H54 (cell line): ENCODE results near the gene MARCHF5.
A peak's percentile ranks its signal among the peaks of the same experiment; 100 is the strongest.

Source experiments
- DNase-seq: peaks from one replicate; pipeline ENCODE4 v3.0.0; 2011; ENCODE audit warnings: low spot score, mixed read lengths; ENCODE audit not compliant: insufficient read length
- FAIRE-seq: peaks from 3 replicates; lab custom pipeline; 2011; peaks lifted over from hg19 to GRCh38; lab: Jason Lieb, UNC
- POLR2A ChIP-seq: IDR thresholded peaks from 2 replicates; pipeline ENCODE4 v1.6.1; 2011; ENCODE audit warnings: low read depth, mild to moderate bottlenecking, low read length

MARCHF5 gene

GRCh38 chr10:92290837-92291615 is at the start of gene MARCHF5, which contains the start of gene CPEB3:
Gene MARCHF5 (plus strand): TSS chr10:92291167. CDS start chr10:92291495, 328 bp downstream.
Gene CPEB3 (minus strand): TSS chr10:92291078. CDS start chr10:92240350, 50,728 bp downstream.
- peak; percentile 96 for DNase-seq
- peak; percentile 84 for FAIRE-seq
- peak; percentile 67 for TF ChIP-seq POLR2A

- DNase-seq = no peak
- FAIRE-seq = no peak
- TF ChIP-seq POLR2A = no peak
Observed at GRCh38 chr10:92241501-92241900, 49.5 kb upstream of the MARCHF5 start.

DNA sequence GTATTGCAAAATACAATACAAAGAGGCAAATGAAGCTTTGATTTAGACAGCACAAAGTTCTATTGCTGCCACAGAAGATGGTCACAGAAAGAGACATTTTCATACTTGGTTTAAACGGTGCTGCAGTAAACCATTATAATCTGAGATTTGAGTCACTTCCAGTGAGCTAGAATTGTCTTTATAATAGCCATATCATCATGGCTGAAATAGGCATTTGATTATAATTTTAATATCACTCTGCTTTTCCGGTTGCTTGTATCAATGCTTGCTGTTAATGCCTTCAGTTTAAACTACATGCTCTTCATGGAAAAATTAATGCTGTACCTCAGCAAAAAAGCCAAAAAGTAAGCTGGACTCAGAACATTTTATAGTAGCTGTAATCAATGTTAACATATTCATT is 48.6 kb upstream of the MARCHF5 start:
- TF ChIP-seq POLR2A = no peak
- no peak for DNase-seq
- FAIRE-seq = no peak

DNA sequence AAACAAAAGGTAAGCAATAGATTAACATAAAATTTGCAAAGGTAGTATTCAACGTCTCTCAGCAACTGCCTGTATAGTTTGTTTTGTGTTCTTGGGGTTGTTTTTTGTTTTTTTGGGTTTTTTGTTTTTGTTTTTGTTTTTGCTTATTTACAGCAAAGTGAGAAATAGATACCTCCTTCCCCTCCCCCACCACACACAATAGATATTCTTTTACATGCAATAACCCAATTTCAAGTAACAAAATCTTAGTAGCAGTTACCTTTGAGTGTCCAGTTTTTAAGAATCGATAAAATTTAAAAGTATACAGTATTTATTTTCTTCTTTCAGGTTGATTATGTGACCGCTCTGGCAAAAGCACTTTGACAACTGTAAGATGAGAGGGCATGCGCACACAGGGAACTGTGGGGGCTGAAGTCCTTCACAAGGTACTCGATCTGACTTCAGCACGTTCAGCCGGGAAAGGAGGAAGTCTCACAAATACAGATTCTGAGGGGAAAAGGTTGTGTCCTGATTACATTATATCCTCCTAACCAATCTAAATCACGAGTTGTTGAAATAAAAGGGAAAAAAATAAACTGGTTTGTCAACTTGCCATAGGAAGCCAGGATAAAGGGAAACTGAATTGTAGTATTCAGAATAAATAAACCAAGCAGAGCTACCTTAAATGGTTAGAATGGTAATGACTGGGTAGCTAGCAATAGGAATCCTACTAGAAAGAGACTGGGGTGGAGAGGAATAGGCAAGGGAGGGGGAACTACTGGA is 47.9 kb upstream of the MARCHF5 start:
- FAIRE-seq = peak; percentile 99
- DNase-seq = peak; percentile 76
- no peak for TF ChIP-seq POLR2A

GRCh38 chr10:92244796-92245195 is 46.2 kb upstream of the MARCHF5 start:
- TF ChIP-seq POLR2A = no peak
- FAIRE-seq = no peak

GRCh38 chr10:92248566-92248965 is 42.4 kb upstream of the MARCHF5 start:
- DNase-seq = no peak
- peak; percentile 73 for FAIRE-seq
- no peak for TF ChIP-seq POLR2A

More at GRCh38 chr10:92244796-92245195, 46.2 kb upstream of the MARCHF5 start:
- no peak for DNase-seq

DNA sequence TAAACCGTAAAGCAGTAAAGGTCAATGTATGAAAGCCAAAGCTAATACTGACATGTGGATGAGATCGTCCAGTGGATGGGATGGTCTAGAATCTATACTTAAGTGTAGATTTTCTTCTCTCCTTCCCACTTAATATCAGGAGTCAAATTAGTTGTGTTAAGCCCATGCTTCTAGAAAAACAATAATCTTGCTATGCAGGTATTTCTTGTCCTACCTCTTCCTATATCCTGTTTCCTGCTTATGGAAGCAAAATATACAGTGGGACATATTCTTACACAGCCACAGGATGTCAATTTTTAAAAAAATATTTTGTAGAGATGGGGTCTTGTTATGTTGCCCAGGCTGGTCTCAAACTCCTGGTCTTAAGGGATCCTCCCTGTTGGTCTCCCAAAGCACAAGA is 27.6 kb upstream of the MARCHF5 start:
- TF ChIP-seq POLR2A = no peak
- DNase-seq (no peak), FAIRE-seq (no peak)

- no peak for FAIRE-seq
- TF ChIP-seq POLR2A = no peak
- no peak for DNase-seq
Observed at GRCh38 chr10:92264249-92264648, 26.7 kb upstream of the MARCHF5 start.

DNA sequence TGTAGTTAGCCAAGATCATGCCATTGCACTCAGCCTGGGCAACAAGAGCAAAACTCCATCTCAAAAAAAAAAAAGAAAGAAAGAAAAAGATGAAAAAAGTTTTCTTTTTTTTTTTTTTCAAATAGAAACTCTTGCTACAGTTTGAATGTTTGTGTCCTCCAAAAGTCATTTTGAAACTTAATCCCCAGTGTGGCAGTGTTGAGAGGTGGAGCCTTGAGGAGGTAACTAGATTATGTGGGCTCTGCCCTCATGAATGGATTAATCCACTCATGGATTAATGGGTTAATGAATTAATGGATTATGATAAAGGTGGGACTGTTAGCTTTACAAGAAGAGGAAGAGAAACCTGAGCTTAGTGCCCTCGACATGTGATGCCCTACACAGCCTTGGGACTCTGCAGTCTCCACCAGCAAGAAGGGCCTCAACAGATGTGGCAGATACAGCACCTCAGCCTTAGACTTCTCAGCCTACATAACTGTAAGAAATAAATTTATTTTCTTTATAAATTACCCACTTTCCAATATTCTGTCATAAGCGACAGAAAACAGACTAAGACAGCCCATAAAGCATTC is 25.2 kb upstream of the MARCHF5 start:
- FAIRE-seq (no peak), DNase-seq (no peak)

GRCh38 chr10:92267343-92267742 is 23.6 kb upstream of the MARCHF5 start:
- DNase-seq (no peak), FAIRE-seq (peak; percentile 48)
- no peak for TF ChIP-seq POLR2A

More for the DNA sequence above, 25.2 kb upstream of the MARCHF5 start:
- TF ChIP-seq POLR2A = no peak

DNA sequence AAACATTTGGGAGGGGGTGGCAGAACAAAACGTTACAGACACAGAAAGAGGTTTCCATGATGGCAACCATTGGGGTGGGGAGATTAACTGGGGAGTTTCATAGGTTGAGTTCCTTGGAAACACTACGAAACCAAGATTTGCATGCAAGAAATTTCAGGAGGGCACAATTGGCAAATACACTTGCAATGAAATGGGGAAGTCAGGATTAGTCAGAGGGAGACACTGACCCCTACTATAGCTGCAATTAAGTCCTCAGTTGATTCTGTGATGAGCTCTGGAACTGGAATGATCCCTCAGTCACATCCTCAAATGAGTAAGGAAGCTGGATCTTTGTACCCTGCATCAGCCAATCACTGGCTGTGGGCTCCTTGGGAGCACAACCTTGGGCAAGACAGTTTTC is 22.2 kb upstream of the MARCHF5 start:
- FAIRE-seq (no peak), DNase-seq (no peak)
- TF ChIP-seq POLR2A = no peak

- FAIRE-seq = no peak
- no peak for TF ChIP-seq POLR2A
- no peak for DNase-seq
Observed at GRCh38 chr10:92274071-92274470, 16.9 kb upstream of the MARCHF5 start.

GRCh38 chr10:92278996-92279696 is 11.8 kb upstream of the MARCHF5 start:
- FAIRE-seq = peak; percentile 60
- no peak for TF ChIP-seq POLR2A
- DNase-seq = no peak

DNA sequence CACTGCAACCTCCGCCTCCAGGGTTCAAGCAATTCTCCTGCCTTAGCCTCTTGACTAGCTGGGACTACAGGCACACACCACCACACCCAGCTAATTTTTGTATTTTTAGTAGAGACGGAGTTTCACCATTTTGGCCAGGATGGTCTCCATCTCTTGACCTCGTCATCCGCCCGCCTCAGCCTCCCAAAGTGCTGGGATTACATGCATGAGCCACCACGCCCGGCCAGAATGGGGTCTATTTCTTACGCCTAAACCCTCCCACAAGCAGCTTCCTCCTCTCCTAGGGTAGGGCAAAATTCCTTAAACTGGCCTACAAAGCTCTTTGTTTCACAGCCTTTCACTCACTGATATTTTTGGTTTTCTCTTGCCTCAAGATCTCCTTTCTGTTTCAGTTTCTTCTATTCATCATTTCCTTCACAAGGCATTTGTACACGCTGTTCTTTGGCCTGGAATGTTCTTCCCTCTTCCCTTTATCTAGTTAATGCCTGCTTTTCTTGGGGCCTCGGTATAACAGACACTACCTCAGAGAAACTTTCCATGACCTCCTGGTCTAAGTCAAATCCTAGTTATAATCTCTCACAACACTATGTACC is 6.8 kb upstream of the MARCHF5 start:
- FAIRE-seq (no peak), DNase-seq (no peak)

More for the DNA sequence above, 6.8 kb upstream of the MARCHF5 start:
- no peak for TF ChIP-seq POLR2A
